Hematopoietic multipotent progenitor cell treated with erythropoietin and hydrocortisone succinate and interleukin-3 and kit ligand, for 4 days (in vitro differentiated cells): ENCODE results near the gene MOK.
"Not testable (repeated sequence)": the region's sequence is repeated elsewhere in the genome, so short reads cannot be mapped to it uniquely, and the experiment has no call there.

Experiments used
- DNase-seq: peaks from one replicate; pipeline ENCODE4 v3.0.0-alpha.2; 2015

MOK gene

GRCh38 chr14:102243795-102244194 is 61.2 kb downstream of the MOK start:
- not testable (repeated sequence) for DNase-seq

- DNase-seq, result no peak
These were observed 63.8 kb downstream of the MOK start for GRCh38 chr14:102241147-102241546.

- DNase-seq, result not testable (repeated sequence)
These were observed 64.5 kb downstream of the MOK start for GRCh38 chr14:102240481-102240880.

DNA sequence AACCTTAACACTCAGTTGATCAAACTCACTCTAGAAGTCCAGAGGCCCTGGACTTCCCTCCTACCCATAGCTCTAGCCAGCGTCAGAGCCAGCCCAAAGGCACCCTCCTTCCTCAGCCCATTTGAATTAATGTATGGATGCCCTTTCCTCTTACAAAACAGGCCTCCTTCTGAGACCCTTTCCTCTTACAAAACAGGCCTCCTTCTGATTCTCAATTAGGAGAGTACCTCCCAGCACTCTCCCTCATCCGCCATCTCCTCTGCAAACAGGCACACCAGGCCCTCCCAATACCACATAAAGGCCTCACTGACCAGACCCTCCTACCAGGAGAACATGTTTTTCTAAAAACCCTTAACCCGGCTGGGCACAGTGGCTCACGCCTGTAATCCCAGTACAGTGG is 65.7 kb downstream of the MOK start:
- no peak for DNase-seq

GRCh38 chr14:102238766-102239165 is 66.2 kb downstream of the MOK start:
- no peak for DNase-seq

GRCh38 chr14:102238131-102238530 is 66.8 kb downstream of the MOK start:
- DNase-seq, result no peak

GRCh38 chr14:102236026-102236425 is 68.9 kb downstream of the MOK start:
- no peak for DNase-seq

GRCh38 chr14:102235275-102235897 is 69.6 kb downstream of the MOK start:
- peak; percentile 93 for DNase-seq

- DNase-seq, result peak; percentile 32
These were observed 70.4 kb downstream of the MOK start for GRCh38 chr14:102234331-102235264.

DNA sequence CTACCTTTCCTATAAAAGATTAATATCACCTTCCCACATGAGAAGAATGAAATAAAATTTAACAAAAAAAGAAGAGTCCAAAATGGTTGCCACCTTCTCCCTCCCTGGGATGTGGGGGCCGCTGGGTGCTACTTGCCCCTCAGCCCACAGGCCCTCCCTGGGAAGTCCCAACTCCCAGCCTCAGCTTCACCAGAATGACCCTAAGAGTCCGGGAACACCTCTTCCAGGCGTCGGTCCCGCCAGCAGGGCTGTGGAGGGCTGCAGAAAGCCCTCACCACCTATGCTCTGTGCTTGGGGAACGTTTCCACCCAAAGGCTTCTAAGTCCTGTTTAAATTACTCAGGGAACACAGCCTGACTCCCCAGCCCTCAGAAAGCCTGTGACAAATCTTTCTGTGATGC is 71.9 kb downstream of the MOK start:
- no peak for DNase-seq

GRCh38 chr14:102232348-102232625 is 72.7 kb downstream of the MOK start:
- DNase-seq, result no peak

GRCh38 chr14:102231476-102232347 is 73.3 kb downstream of the MOK start:
- no peak for DNase-seq

DNA sequence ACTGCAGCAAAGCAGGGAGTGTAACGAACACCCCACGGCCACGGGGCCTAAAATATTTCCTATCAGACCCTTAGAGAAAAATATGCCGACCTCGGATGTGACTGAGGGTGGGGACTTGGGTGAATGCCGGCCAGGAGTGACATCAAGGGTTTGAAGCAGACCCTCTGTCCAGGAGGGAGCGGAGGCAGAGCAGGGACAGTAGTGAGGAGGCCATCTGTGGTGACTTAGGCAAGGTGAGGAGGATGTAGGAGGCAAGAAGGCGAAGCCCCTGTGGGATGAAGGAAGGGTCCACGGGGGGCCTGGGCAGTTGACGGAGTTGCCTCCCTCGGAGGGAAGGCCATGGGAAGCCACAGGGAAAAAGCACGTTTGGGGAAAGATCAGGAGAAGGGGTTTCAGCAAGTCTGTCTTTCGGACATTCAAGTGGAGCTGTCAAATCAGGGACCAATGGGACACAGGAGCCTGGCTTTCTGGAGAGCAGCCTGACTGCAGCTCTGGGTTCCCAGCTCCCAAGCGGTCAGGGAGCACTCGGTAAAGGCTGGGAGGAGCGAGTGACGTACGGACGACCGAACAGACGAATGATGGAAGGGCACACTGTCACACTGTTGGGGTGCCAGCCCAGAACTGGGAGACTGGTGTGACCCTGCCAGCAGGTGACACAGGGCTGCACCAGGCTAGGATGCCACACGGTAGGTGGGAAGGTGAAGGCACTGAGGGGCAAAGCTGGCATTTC is 74.3 kb downstream of the MOK start:
- no peak for DNase-seq

GRCh38 chr14:102229739-102230092 is 75.2 kb downstream of the MOK start:
- DNase-seq, result no peak

GRCh38 chr14:102229071-102229738 is 75.8 kb downstream of the MOK start:
- no peak for DNase-seq

GRCh38 chr14:102227184-102227964 is 77.6 kb downstream of the MOK start:
- DNase-seq, result no peak

DNA sequence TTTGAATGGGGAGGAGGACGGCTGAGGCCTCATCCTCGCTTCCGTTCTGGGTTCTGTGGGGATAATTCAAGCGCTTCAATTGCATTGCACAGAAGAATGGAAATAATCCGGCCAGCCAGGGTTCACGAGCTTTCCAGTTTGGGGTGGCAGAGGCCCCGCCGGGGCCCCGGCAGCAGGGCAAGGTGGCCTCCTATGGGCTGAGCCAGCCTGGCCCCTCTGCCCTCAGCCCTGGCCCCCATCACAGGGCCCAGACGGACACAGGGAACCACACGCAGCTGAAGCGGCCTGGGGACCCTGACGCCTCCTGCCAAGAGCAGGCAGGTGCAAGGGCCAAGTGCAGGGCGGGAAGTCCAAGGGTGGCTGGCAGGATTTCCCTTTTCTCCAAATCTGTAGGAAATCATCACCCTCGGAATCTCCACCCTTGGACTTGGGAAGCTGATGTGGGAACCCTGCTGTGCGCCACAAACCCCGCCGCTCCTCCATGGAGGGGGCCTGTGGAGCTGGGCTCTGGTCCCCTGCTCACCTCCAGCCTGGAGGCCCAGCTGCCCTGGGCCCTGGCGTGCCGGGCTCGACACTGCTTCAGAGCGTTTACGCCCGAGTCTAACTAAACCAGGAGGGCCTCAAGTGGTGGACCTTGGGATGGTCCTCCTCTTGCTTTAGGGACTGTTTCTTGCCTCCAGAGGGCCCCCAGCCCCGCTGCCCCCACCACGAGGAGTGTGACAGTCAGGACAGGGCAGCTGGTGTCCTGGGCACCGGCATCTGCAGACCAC is 78.4 kb downstream of the MOK start:
- no peak for DNase-seq

DNA sequence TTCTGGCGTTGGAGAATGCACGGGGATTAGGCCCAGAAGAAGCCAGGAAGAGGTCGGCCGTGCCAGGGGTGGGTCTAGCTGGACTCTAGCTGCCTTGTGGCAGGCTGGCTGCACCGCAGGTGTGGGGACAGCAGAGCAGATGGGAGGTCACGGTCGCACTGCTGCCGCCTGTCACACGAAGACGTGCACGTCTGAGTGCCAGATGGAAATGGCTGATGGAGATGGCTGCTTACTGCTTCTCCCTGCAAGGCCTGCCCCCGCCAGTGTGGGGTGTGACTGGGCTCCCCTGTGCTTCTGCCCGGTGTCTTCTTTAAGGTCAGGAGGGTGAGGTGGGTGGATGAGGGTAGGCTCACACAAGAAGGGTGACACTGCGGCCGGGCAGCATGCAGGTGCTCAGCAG is 79.0 kb downstream of the MOK start:
- DNase-seq, result no peak

DNA sequence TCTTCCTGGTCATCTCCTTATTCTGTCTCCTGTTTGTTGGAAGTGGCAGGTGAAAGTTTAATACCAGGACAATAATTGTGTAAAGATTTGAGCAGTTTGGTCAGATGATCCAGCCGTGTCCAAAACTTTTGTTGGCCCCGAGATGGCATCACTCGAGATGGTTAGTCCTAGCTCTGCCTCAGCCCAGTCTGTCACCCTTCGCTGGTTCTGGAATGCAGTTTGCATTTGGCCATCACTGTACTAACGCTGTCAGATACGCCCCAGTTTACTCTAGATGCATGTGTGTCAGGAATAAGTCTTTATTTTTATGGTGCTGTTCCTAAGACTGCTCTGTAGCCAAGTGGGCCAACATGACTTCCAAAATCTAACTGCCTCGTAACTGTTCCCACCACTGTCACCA is 79.6 kb downstream of the MOK start:
- no peak for DNase-seq

DNA sequence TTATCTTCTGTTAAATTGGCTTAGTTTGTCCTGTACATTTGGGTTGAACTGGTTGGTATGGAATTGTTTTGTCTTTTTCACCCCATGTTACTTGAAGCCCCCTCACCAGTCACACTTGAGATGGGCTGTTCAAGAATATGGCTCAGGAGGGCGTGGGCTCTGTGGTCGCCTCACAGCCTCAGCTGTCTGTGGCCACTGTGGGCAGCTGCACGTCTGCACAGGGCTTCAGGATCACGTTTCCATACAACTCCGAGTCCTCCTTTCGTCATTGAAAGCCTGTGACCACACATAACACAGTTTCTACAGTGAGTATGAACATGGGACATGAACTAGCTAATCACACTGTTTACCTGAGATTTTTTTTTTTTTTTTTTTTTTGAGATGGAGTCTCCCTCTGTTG is 81.3 kb downstream of the MOK start:
- DNase-seq, result no peak

- no peak for DNase-seq
These were observed 82.2 kb downstream of the MOK start for GRCh38 chr14:102222751-102223150.
